Keratinocyte (primary cell): ENCODE data around the gene ADRB2. TPM values are rescaled to one million over a fixed set of nuclear protein-coding genes. Genes with fewer than 3 reads are reported as not detected.
"Not testable (repeated sequence)": the region's sequence is repeated elsewhere in the genome, so short reads cannot be mapped to it uniquely, and the experiment has no call there.

Source experiments
- DNase-seq: peaks from one replicate; pipeline ENCODE4 v3.0.0-alpha.2; 2011; ENCODE audit warnings: low read depth, missing footprints, low spot score
- FAIRE-seq: peaks from 2 replicates; lab custom pipeline; 2011; peaks lifted over from hg19 to GRCh38; lab: Jason Lieb, UNC
- H2AFZ ChIP-seq: 2 replicates; pipeline ENCODE4 v1.6.0; 2012; ENCODE audit warnings: low read length, control low read depth, inconsistent platforms; ENCODE audit not compliant: control insufficient read depth
- H3K27ac ChIP-seq: 2 replicates; pipeline ENCODE4 v1.5.1; 2011; ENCODE audit warnings: low read length; ENCODE audit not compliant: control insufficient read depth, insufficient read depth
- H3K27me3 ChIP-seq: 3 replicates; pipeline ENCODE4 v1.6.0; 2011; ENCODE audit warnings: low read length; ENCODE audit not compliant: control insufficient read depth, insufficient read depth; ENCODE audit errors: extremely low read depth
- H3K36me3 ChIP-seq, 2 experiments: 2 replicates in 1 of 2; 3 replicates in 1 of 2; pipeline ENCODE4 v1.5.1; 2011; ENCODE audit warnings: low read length in 2 of 2, mild to moderate bottlenecking in 1 of 2; ENCODE audit not compliant: control insufficient read depth in 2 of 2, insufficient read depth in 2 of 2; ENCODE audit errors: extremely low read depth in 1 of 2
- H3K4me1 ChIP-seq: 3 replicates; pipeline ENCODE4 v1.5.1; 2011; ENCODE audit warnings: low read length; ENCODE audit not compliant: control insufficient read depth, insufficient read depth; ENCODE audit errors: extremely low read depth
- H3K4me2 ChIP-seq: 3 replicates; pipeline ENCODE4 v1.6.0; 2011; ENCODE audit warnings: low read depth, low read length; ENCODE audit not compliant: control insufficient read depth, insufficient read depth; ENCODE audit errors: extremely low read depth
- H3K4me3 ChIP-seq, 3 experiments: fragments of 200-600 bp in 1 of 3; sonication (generic) in 1 of 3; 2 replicates in 2 of 3; 3 replicates in 1 of 3; pipeline ENCODE4 v1.5.1; 2011 to 2016; ENCODE audit warnings: low read length in 3 of 3, mild to moderate bottlenecking in 3 of 3, control low read depth in 2 of 3, inconsistent platforms in 1 of 3, low read depth in 1 of 3, mixed read lengths in 1 of 3, mixed run types in 1 of 3, moderate library complexity in 1 of 3; ENCODE audit not compliant: control insufficient read depth in 2 of 3, insufficient read depth in 2 of 3; ENCODE audit errors: extremely low read depth in 1 of 3
- H3K79me2 ChIP-seq: 2 replicates; pipeline ENCODE4 v1.6.0; 2012; ENCODE audit warnings: low read length; ENCODE audit not compliant: control insufficient read depth, insufficient read depth
- H3K9ac ChIP-seq: 3 replicates; pipeline ENCODE4 v1.6.0; 2011; ENCODE audit warnings: low read length; ENCODE audit not compliant: control insufficient read depth, insufficient read depth; ENCODE audit errors: extremely low read depth
- H3K9me1 ChIP-seq: 3 replicates; pipeline ENCODE4 v1.6.0; 2011; ENCODE audit warnings: low read length; ENCODE audit not compliant: control insufficient read depth, insufficient read depth; ENCODE audit errors: extremely low read depth
- H3K9me3 ChIP-seq: 2 replicates; pipeline ENCODE4 v1.5.1; 2012; ENCODE audit warnings: low read depth, low read length; ENCODE audit not compliant: control insufficient read depth
- H4K20me1 ChIP-seq: 3 replicates; pipeline ENCODE4 v1.6.0; 2011; ENCODE audit warnings: low read length; ENCODE audit not compliant: control insufficient read depth, insufficient read depth; ENCODE audit errors: extremely low read depth
- CTCF ChIP-seq, 3 experiments: IDR thresholded peaks in 1 of 3; conservative IDR thresholded peaks in 1 of 3; optimal IDR thresholded peaks in 1 of 3; 2 replicates in 2 of 3; 3 replicates in 1 of 3; pipeline versions ENCODE3 to v1.5.1; 2011; ENCODE audit warnings: low read length in 3 of 3, mild to moderate bottlenecking in 3 of 3, moderate library complexity in 2 of 3, control low read depth in 1 of 3, inconsistent platforms in 1 of 3; ENCODE audit not compliant: insufficient read depth in 2 of 3; ENCODE audit errors: extremely low read depth in 1 of 3
- EZH2 ChIP-seq: IDR thresholded peaks from one replicate; pipeline ENCODE4 v1.6.1; 2012; ENCODE audit warnings: inconsistent platforms, mild to moderate bottlenecking, low read length, moderate library complexity
- dilution Hi-C: fragments of 300-500 bp; cut with MboI; formaldehyde crosslinking; loops from one replicate; pipeline ENCODE4 v1.7.0; 2020; ENCODE audit warnings: low sequenced_read_pairs; ENCODE audit not compliant: extremely low pct_ligation_motif_present
- polyA plus RNA-seq, 5 experiments: library from polyadenylated mRNA; depleted of rRNA in 3 of 5; stranded (reverse) in 3 of 5; stranded (forward) in 1 of 5; unstranded in 1 of 5; fragments of >200 nt; gene quantifications; 1 replicate in 1 of 5; 2 replicates in 3 of 5; 3 replicates in 1 of 5; pipeline versions ENCODE4 v1.2.1 to v1.2.3, GENCODE V29; 2011 to 2012; ENCODE audit warnings: missing spikeins in 2 of 5, low read depth in 1 of 5, low replicate concordance in 1 of 5

Gene ADRB2
- polyA plus RNA-seq, 1 donor (not counting 4 experiments of a cell fraction or from before 2014, with no cell fraction given), result 39.7 TPM

- H3K9me1 ChIP-seq, result no peaks in the 10 kb centered on the region
- no peak overlapping the region for H3K4me2 ChIP-seq
- dilution Hi-C loops, result no loop called here
- no peak for FAIRE-seq
- no peaks in the 10 kb centered on the region for H4K20me1 ChIP-seq
- no peaks in the 10 kb centered on the region for H3K79me2 ChIP-seq
- no peaks in the 10 kb centered on the region for H3K9me3 ChIP-seq
- no peak overlapping the region for H3K27ac ChIP-seq
- no peaks in the 10 kb centered on the region for H3K27me3 ChIP-seq
- DNase-seq, result no peak
- H3K9ac ChIP-seq, result no peak overlapping the region
- no peak overlapping the region for H3K4me3 ChIP-seq
- no peak overlapping the region for H2AFZ ChIP-seq
- TF ChIP-seq CTCF (optimal IDR thresholded peaks at IDR 0.05 in 1 of 3, IDR thresholded peaks at IDR 0.05 in 1 of 3, conservative IDR thresholded peaks at IDR 0.05 in 1 of 3; ENCODE audit: extremely low read depth in 1 of 3, insufficient read depth in 2 of 3, low read length in 3 of 3) (no peak), EZH2 (no peak)
- H3K36me3 ChIP-seq, result no peaks in the 10 kb centered on the region
- peaks cover 10% of the 10 kb centered on the region for H3K4me1 ChIP-seq
These were observed 47.5 kb downstream of the ADRB2 start for GRCh38 chr5:148873690-148874485.

- H3K27ac ChIP-seq, result no peak overlapping the region
- H3K9ac ChIP-seq, result no peak overlapping the region
- no peaks in the 10 kb centered on the region for H3K79me2 ChIP-seq
- H2AFZ ChIP-seq, result no peak overlapping the region
- H3K36me3 ChIP-seq, result no peaks in the 10 kb centered on the region
- no peaks in the 10 kb centered on the region for H4K20me1 ChIP-seq
- no peaks in the 10 kb centered on the region for H3K27me3 ChIP-seq
- H3K9me1 ChIP-seq, result no peaks in the 10 kb centered on the region
- H3K9me3 ChIP-seq, result no peaks in the 10 kb centered on the region
- DNase-seq (no peak), FAIRE-seq (peak; percentile 53)
- TF ChIP-seq EZH2 (no peak), CTCF (optimal IDR thresholded peaks at IDR 0.05 in 1 of 3, IDR thresholded peaks at IDR 0.05 in 1 of 3, conservative IDR thresholded peaks at IDR 0.05 in 1 of 3; ENCODE audit: extremely low read depth in 1 of 3, insufficient read depth in 2 of 3, low read length in 3 of 3) (no peak)
- no peak overlapping the region for H3K4me2 ChIP-seq
- dilution Hi-C loops, result no loop called here
- peaks cover 10% of the 10 kb centered on the region for H3K4me1 ChIP-seq
- no peak overlapping the region for H3K4me3 ChIP-seq
These were observed 48.9 kb downstream of the ADRB2 start for GRCh38 chr5:148875205-148875875.

- FAIRE-seq, H3K4me3 ChIP-seq, H3K79me2 ChIP-seq, dilution Hi-C loops, H2AFZ ChIP-seq, DNase-seq, H3K27ac ChIP-seq, H3K36me3 ChIP-seq, H3K4me2 ChIP-seq, H3K27me3 ChIP-seq, H4K20me1 ChIP-seq, H3K9ac ChIP-seq, H3K9me1 ChIP-seq, H3K9me3 ChIP-seq: not testable (repeated sequence)
- H3K4me1 ChIP-seq, result peaks cover 10% of the 10 kb centered on the region
These were observed 51.0 kb downstream of the ADRB2 start for GRCh38 chr5:148877436-148877835.
